GM23338 (cell line): ENCODE data around the gene ZDHHC3. TPM values are rescaled to one million over a fixed set of nuclear protein-coding genes. Genes with fewer than 3 reads are reported as not detected.

Experiments used
- ATAC-seq: fragments of 200-7000 bp; cut with Tn5 transposase; 3 replicates; pipeline ENCODE4 v1.9.1; 2020
- DNase-seq: peaks from one replicate; pipeline ENCODE4 v3.0.0-alpha.2; 2015; ENCODE audit warnings: low spot score
- H2AFZ ChIP-seq: fragments of 200-600 bp; sonication (generic); 2 replicates; pipeline ENCODE4 v1.8.0; 2016; ENCODE audit warnings: antibody characterized with exemption, mild to moderate bottlenecking, moderate library complexity
- H3F3A ChIP-seq: fragments of 200-600 bp; sonication (generic); replicated peaks from 2 replicates; pipeline ENCODE4 v1.8.0; 2017; ENCODE audit warnings: antibody characterized with exemption, mixed run types, low read depth
- H3K27ac ChIP-seq: fragments of 200-600 bp; sonication (generic); 2 replicates; pipeline ENCODE4 v1.6.1; 2016; ENCODE audit warnings: low read depth
- H3K27me3 ChIP-seq: fragments of 200-600 bp; sonication (generic); 2 replicates; pipeline ENCODE4 v1.8.0; 2016; ENCODE audit warnings: mild to moderate bottlenecking, mixed run types, moderate library complexity; ENCODE audit not compliant: insufficient read depth
- H3K36me3 ChIP-seq: fragments of 200-600 bp; sonication (generic); 2 replicates; pipeline ENCODE4 v1.8.0; 2016; ENCODE audit warnings: mild to moderate bottlenecking; ENCODE audit not compliant: insufficient read depth
- H3K4me1 ChIP-seq: fragments of 200-600 bp; sonication (generic); 2 replicates; pipeline ENCODE4 v1.8.0; 2016; ENCODE audit warnings: mild to moderate bottlenecking, moderate library complexity; ENCODE audit not compliant: insufficient read depth
- H3K4me2 ChIP-seq: fragments of 200-600 bp; sonication (generic); 2 replicates; pipeline ENCODE4 v1.7.1; 2017; ENCODE audit warnings: mixed run types
- H3K4me3 ChIP-seq: fragments of 200-600 bp; sonication (generic); 2 replicates; pipeline ENCODE4 v1.6.1; 2016; ENCODE audit warnings: mixed run types
- H3K79me2 ChIP-seq: fragments of 200-600 bp; sonication (generic); replicated peaks from 2 replicates; pipeline ENCODE4 v1.8.0; 2017; ENCODE audit warnings: mild to moderate bottlenecking; ENCODE audit not compliant: insufficient read depth
- H3K9me2 ChIP-seq: fragments of 200-600 bp; sonication (generic); 2 replicates; pipeline ENCODE4 v1.8.0; 2017; ENCODE audit not compliant: insufficient read depth
- H4K20me1 ChIP-seq: fragments of 200-600 bp; sonication (generic); replicated peaks from 2 replicates; pipeline ENCODE4 v1.8.0; 2017; ENCODE audit warnings: mild to moderate bottlenecking; ENCODE audit not compliant: insufficient read depth
- H3K27ac Mint-ChIP-seq: 2 replicates; pipeline ENCODE4 v1.8.0; 2020; ENCODE audit warnings: inconsistent platforms, mild to moderate bottlenecking, moderate library complexity, mixed read lengths
- H3K27me3 Mint-ChIP-seq: 3 replicates; pipeline ENCODE4 v1.8.0; 2022; ENCODE audit warnings: low read depth, mild to moderate bottlenecking, moderate library complexity, mixed read lengths, inconsistent platforms; ENCODE audit not compliant: insufficient read depth, poor library complexity
- H3K36me3 Mint-ChIP-seq: 3 replicates; pipeline ENCODE4 v1.8.0; 2021; ENCODE audit warnings: low read depth, mild to moderate bottlenecking, inconsistent platforms, moderate library complexity, mixed read lengths
- H3K4me1 Mint-ChIP-seq: 3 replicates; pipeline ENCODE4 v1.8.0; 2020; ENCODE audit warnings: mild to moderate bottlenecking, inconsistent platforms, mixed read lengths
- H3K4me3 Mint-ChIP-seq: 3 replicates; pipeline ENCODE4 v1.8.0; 2021; ENCODE audit warnings: moderate library complexity, mild to moderate bottlenecking, inconsistent platforms, mixed read lengths
- H3K9me3 Mint-ChIP-seq: 3 replicates; pipeline ENCODE4 v1.8.0; 2020; ENCODE audit warnings: moderate library complexity, mild to moderate bottlenecking, inconsistent platforms, mixed read lengths
- CREB1 ChIP-seq: fragments of 250-450 bp; sonication (Bioruptor Pico); IDR thresholded peaks from 2 replicates; pipeline ENCODE4 v1.5.0; 2020; ENCODE audit warnings: low read depth, mild to moderate bottlenecking, moderate library complexity
- EZH2 ChIP-seq: fragments of 200-600 bp; sonication (generic); IDR thresholded peaks from one replicate; pipeline ENCODE4 v1.8.0; 2017; ENCODE audit warnings: antibody characterized with exemption, mild to moderate bottlenecking, low read depth; ENCODE audit not compliant: unreplicated experiment
- EZH2phosphoT487 ChIP-seq: fragments of 200-600 bp; sonication (generic); IDR thresholded peaks from one replicate; pipeline ENCODE4 v1.8.1; 2018; ENCODE audit warnings: antibody characterized with exemption; ENCODE audit not compliant: unreplicated experiment
- JUNB ChIP-seq: IDR thresholded peaks from one replicate; pipeline ENCODE4 v1.6.1; 2016; ENCODE audit warnings: antibody characterized with exemption; ENCODE audit not compliant: unreplicated experiment
- NANOG ChIP-seq: IDR thresholded peaks from 2 replicates; pipeline ENCODE4 v1.6.1; 2016; ENCODE audit warnings: antibody characterized with exemption, borderline replicate concordance
- POLR2AphosphoS5 ChIP-seq: IDR thresholded peaks from 2 replicates; pipeline ENCODE4 v1.6.1; 2016; ENCODE audit warnings: antibody characterized with exemption, low read depth
- STAT1 ChIP-seq: IDR thresholded peaks from one replicate; pipeline ENCODE4 v1.6.1; 2016; ENCODE audit warnings: antibody characterized with exemption; ENCODE audit not compliant: unreplicated experiment
- ZNF114 ChIP-seq: fragments of 250-450 bp; sonication (Bioruptor Pico); IDR thresholded peaks from 2 replicates; pipeline ENCODE4 v1.5.0; 2020; ENCODE audit warnings: mild to moderate bottlenecking, moderate library complexity
- ZNF331 ChIP-seq: fragments of 250-450 bp; sonication (Bioruptor Pico); IDR thresholded peaks from 2 replicates; pipeline ENCODE4 v1.5.0; 2020; ENCODE audit warnings: low read depth, mild to moderate bottlenecking, moderate library complexity
- polyA plus RNA-seq: library from polyadenylated mRNA; unstranded; fragments of >200 nt; fragmentation: Nextera tagmentation; extraction: Ambion mirVana; gene quantifications from 2 replicates; pipeline ENCODE4 v1.2.1, GENCODE V29; 2016
- total RNA-seq: library from RNA; depleted of rRNA; stranded (reverse); fragments of >200 nt; shearing (Covaris generic); gene quantifications from 2 replicates; pipeline ENCODE4 v1.2.3, GENCODE V29; 2014
- TF ChIP-seq, protein P1 (sequence below), 2 experiments: fragments of 200-600 bp in 1 of 2; sonication (generic) in 1 of 2; conservative IDR thresholded peaks; 2 replicates each; pipeline versions ENCODE4 v1.5.1 to v1.6.1; 2016 to 2017; ENCODE audit warnings: antibody characterized with exemption in 2 of 2, low read depth in 2 of 2, mild to moderate bottlenecking in 2 of 2, moderate library complexity in 1 of 2
- TF ChIP-seq, protein P2 (sequence below): IDR thresholded peaks from one replicate; pipeline ENCODE4 v1.6.1; 2018; ENCODE audit warnings: antibody characterized with exemption; ENCODE audit not compliant: unreplicated experiment
- TF ChIP-seq, protein P3 (sequence below): IDR thresholded peaks from 2 replicates; pipeline ENCODE4 v1.6.1; 2016; ENCODE audit warnings: antibody characterized with exemption
- TF ChIP-seq, protein P4 (sequence below): fragments of 250-450 bp; sonication (Bioruptor Pico); IDR thresholded peaks from 2 replicates; pipeline ENCODE4 v1.5.0; 2020; ENCODE audit warnings: mild to moderate bottlenecking, moderate library complexity

The ZDHHC3 gene
- total and polyA plus RNA-seq, 2 experiments from 2014 or later, result 28.9 to 84.2 TPM

DNA sequence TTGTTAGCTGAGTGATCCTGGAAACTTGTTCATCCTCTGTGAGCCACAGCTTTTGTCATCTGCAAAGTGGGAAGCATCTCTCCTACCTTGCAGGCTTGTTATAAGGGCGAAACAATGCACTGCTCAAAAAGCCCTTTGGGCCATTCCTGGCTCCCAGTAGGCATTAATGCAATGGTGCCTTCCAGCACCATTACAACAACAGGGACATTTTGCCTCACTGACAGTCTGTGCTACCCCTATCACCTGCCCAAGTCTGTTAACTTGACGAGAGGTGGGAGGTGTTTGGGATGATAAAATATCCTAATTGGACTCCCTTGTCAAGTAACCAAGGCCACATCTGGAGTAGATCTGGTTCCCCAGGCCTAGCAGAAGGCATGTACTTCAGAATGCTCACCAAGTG lies 44.2 kb downstream of the ZDHHC3 start:
- Histone ChIP-seq H4K20me1 (0 out of 2 replicates have a peak, but pooled peaks cover 2% of the 10 kb centered on the region), H3K4me2 (no peak overlapping the region), H3K4me3 (no peak overlapping the region), H3K27ac (no peak overlapping the region), H2AFZ (no peak overlapping the region), H3K4me1 (no peaks in the 10 kb centered on the region), H3K36me3 (peaks cover 11% of the 10 kb centered on the region; the same call in 1 of the 2 replicates), H3K79me2 (no peaks in the 10 kb centered on the region; the same call in 1 of the 2 replicates), H3F3A (no peaks in the 10 kb centered on the region), H3K9me2 (no peaks in the 10 kb centered on the region), H3K27me3 (no peaks in the 10 kb centered on the region)
- ATAC-seq (no peak), DNase-seq (no peak)
- peaks cover 8% of the 10 kb centered on the region for H3K27me3 Mint-ChIP-seq
- H3K27ac Mint-ChIP-seq, result no peak overlapping the region
- H3K9me3 Mint-ChIP-seq, result no peaks in the 10 kb centered on the region
- TF ChIP-seq EZH2phosphoT487, result no peak
- no peak for TF ChIP-seq ZNF114 (CRISPR knock-in tag)
- TF ChIP-seq, protein P1, sequence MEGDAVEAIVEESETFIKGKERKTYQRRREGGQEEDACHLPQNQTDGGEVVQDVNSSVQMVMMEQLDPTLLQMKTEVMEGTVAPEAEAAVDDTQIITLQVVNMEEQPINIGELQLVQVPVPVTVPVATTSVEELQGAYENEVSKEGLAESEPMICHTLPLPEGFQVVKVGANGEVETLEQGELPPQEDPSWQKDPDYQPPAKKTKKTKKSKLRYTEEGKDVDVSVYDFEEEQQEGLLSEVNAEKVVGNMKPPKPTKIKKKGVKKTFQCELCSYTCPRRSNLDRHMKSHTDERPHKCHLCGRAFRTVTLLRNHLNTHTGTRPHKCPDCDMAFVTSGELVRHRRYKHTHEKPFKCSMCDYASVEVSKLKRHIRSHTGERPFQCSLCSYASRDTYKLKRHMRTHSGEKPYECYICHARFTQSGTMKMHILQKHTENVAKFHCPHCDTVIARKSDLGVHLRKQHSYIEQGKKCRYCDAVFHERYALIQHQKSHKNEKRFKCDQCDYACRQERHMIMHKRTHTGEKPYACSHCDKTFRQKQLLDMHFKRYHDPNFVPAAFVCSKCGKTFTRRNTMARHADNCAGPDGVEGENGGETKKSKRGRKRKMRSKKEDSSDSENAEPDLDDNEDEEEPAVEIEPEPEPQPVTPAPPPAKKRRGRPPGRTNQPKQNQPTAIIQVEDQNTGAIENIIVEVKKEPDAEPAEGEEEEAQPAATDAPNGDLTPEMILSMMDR (conservative IDR thresholded peaks at IDR 0.05; ENCODE audit: low read depth in 2 of 2), result no peak
- no peak for TF ChIP-seq EZH2
- TF ChIP-seq, protein P2, sequence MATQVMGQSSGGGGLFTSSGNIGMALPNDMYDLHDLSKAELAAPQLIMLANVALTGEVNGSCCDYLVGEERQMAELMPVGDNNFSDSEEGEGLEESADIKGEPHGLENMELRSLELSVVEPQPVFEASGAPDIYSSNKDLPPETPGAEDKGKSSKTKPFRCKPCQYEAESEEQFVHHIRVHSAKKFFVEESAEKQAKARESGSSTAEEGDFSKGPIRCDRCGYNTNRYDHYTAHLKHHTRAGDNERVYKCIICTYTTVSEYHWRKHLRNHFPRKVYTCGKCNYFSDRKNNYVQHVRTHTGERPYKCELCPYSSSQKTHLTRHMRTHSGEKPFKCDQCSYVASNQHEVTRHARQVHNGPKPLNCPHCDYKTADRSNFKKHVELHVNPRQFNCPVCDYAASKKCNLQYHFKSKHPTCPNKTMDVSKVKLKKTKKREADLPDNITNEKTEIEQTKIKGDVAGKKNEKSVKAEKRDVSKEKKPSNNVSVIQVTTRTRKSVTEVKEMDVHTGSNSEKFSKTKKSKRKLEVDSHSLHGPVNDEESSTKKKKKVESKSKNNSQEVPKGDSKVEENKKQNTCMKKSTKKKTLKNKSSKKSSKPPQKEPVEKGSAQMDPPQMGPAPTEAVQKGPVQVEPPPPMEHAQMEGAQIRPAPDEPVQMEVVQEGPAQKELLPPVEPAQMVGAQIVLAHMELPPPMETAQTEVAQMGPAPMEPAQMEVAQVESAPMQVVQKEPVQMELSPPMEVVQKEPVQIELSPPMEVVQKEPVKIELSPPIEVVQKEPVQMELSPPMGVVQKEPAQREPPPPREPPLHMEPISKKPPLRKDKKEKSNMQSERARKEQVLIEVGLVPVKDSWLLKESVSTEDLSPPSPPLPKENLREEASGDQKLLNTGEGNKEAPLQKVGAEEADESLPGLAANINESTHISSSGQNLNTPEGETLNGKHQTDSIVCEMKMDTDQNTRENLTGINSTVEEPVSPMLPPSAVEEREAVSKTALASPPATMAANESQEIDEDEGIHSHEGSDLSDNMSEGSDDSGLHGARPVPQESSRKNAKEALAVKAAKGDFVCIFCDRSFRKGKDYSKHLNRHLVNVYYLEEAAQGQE, result no peak
- TF ChIP-seq, protein P3, sequence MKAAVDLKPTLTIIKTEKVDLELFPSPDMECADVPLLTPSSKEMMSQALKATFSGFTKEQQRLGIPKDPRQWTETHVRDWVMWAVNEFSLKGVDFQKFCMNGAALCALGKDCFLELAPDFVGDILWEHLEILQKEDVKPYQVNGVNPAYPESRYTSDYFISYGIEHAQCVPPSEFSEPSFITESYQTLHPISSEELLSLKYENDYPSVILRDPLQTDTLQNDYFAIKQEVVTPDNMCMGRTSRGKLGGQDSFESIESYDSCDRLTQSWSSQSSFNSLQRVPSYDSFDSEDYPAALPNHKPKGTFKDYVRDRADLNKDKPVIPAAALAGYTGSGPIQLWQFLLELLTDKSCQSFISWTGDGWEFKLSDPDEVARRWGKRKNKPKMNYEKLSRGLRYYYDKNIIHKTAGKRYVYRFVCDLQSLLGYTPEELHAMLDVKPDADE, result no peak
- TF ChIP-seq, protein P4, sequence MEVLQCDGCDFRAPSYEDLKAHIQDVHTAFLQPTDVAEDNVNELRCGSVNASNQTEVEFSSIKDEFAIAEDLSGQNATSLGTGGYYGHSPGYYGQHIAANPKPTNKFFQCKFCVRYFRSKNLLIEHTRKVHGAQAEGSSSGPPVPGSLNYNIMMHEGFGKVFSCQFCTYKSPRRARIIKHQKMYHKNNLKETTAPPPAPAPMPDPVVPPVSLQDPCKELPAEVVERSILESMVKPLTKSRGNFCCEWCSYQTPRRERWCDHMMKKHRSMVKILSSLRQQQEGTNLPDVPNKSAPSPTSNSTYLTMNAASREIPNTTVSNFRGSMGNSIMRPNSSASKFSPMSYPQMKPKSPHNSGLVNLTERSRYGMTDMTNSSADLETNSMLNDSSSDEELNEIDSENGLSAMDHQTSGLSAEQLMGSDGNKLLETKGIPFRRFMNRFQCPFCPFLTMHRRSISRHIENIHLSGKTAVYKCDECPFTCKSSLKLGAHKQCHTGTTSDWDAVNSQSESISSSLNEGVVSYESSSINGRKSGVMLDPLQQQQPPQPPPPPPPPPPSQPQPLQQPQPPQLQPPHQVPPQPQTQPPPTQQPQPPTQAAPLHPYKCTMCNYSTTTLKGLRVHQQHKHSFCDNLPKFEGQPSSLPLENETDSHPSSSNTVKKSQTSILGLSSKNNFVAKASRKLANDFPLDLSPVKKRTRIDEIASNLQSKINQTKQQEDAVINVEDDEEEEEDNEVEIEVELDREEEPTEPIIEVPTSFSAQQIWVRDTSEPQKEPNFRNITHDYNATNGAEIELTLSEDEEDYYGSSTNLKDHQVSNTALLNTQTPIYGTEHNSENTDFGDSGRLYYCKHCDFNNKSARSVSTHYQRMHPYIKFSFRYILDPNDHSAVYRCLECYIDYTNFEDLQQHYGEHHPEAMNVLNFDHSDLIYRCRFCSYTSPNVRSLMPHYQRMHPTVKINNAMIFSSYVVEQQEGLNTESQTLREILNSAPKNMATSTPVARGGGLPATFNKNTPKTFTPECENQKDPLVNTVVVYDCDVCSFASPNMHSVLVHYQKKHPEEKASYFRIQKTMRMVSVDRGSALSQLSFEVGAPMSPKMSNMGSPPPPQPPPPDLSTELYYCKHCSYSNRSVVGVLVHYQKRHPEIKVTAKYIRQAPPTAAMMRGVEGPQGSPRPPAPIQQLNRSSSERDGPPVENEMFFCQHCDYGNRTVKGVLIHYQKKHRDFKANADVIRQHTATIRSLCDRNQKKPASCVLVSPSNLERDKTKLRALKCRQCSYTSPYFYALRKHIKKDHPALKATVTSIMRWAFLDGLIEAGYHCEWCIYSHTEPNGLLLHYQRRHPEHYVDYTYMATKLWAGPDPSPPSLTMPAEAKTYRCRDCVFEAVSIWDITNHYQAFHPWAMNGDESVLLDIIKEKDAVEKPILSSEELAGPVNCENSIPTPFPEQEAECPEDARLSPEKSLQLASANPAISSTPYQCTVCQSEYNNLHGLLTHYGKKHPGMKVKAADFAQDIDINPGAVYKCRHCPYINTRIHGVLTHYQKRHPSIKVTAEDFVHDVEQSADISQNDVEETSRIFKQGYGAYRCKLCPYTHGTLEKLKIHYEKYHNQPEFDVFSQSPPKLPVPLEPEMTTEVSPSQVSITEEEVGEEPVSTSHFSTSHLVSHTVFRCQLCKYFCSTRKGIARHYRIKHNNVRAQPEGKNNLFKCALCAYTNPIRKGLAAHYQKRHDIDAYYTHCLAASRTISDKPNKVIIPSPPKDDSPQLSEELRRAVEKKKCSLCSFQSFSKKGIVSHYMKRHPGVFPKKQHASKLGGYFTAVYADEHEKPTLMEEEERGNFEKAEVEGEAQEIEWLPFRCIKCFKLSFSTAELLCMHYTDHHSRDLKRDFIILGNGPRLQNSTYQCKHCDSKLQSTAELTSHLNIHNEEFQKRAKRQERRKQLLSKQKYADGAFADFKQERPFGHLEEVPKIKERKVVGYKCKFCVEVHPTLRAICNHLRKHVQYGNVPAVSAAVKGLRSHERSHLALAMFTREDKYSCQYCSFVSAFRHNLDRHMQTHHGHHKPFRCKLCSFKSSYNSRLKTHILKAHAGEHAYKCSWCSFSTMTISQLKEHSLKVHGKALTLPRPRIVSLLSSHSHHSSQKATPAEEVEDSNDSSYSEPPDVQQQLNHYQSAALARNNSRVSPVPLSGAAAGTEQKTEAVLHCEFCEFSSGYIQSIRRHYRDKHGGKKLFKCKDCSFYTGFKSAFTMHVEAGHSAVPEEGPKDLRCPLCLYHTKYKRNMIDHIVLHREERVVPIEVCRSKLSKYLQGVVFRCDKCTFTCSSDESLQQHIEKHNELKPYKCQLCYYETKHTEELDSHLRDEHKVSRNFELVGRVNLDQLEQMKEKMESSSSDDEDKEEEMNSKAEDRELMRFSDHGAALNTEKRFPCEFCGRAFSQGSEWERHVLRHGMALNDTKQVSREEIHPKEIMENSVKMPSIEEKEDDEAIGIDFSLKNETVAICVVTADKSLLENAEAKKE (CRISPR knock-in tag), result no peak
- no peak for TF ChIP-seq JUNB
- no peak for TF ChIP-seq NANOG
- no peak for TF ChIP-seq CREB1 (CRISPR knock-in tag)
- TF ChIP-seq POLR2AphosphoS5, result no peak
- TF ChIP-seq STAT1, result no peak
- no peak for TF ChIP-seq ZNF331 (CRISPR knock-in tag)
- H3K4me3 Mint-ChIP-seq, result no peak overlapping the region
- H3K36me3 Mint-ChIP-seq, result peaks cover 49% of the 10 kb centered on the region
- H3K4me1 Mint-ChIP-seq, result peaks cover 15% of the 10 kb centered on the region
